GM12801 (cell line): ENCODE data around the gene PTPRB.

Experiments used
- CTCF ChIP-seq: IDR thresholded peaks from one replicate; pipeline ENCODE4 v1.5.1; 2011; ENCODE audit warnings: control low read depth; ENCODE audit not compliant: insufficient read length; ENCODE audit errors: extremely low read depth

The PTPRB gene

DNA sequence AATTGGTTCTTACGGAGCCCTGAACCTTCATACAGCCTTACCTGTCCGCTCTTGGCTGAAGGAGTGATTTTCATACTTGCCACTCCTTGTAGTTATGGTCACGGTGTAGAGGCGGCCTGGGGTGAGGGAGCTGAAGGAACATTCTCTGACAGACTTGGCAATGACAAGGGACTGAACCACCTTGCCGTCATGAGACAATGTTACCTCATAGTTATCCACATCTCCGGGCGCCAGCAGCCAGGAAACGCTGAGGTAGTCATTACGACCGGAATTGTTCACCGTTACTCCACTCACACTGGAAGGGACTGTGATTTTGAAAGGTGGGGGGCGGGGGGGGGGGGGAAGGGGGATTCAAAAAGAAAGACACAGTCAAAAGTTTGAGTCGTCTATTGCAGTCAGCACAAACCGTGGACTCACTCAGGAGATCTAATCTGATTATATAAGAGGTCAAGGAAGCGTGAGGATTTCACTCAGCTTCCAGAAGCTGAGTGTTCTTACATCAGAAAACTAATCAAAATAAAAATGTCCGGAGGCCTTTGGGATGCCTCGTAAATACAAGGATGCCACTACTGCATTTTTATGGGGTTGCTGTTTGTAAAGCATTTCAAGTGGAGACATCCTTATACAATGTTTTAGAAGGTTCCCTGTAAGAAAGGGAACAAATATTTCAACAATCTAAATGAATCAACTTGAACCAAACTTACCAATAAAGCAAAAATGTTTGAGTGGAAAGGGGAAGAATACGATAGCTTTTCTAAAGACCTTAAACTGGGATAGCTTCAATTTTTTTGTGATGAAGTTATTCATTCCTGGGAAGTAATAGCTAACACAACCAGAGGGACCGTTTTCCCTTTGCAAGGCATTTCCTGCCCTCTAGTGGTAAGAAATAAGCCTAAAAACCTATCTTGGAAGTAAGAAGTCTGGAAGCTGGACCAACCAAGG lies 60.6 kb downstream of the PTPRB start:
- TF ChIP-seq CTCF, result no peak

DNA sequence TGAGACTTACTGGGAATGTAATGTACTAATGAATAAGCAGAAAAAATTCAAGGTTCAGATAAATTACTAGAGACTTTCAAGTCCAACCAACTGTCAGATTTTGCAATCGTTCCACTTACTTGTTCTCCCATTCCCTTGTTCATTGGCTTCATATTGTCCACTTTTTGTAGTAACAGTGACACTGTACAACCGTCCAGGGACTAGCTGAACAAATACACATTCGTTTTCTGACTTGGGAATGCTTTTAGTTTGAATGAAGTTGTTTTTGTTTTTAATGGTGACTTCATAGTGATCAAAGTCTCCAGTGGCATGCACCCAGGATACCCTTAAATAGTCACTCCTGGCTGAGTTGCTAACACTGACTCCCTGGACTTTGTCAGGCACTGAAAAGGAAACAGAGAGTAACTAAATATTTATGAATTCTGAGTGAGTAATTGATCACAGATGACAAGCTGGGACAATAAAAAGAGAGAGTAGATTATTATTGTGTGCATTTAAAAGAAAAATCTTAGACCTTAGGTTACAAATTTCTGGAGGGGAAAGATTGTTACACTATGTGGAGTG lies 65.4 kb downstream of the PTPRB start:
- TF ChIP-seq CTCF, result no peak

GRCh38 chr12:70571029-70571428 lies 66.2 kb downstream of the PTPRB start:
- TF ChIP-seq CTCF, result no peak

GRCh38 chr12:70561550-70561949 lies 75.7 kb downstream of the PTPRB start:
- TF ChIP-seq CTCF, result no peak

DNA sequence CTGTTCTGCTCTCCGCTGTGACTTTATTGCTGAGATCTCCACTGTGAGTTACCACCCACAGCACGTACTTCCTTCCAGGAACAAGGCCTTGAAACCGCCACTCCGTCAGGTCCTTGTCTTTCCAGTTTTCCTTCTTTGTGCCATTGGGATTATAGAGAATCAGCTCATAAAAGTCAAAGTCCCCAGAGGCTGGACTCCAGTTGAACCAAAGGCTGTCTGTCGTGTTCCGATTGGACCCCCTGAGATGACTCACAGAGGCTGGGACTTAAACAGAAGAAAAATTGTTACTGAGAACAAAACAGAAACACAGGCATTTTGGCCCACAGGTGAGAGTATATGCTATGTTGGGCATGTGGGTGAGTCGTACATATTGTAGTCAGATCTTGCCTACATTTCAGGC lies 76.6 kb downstream of the PTPRB start:
- TF ChIP-seq CTCF, result no peak

DNA sequence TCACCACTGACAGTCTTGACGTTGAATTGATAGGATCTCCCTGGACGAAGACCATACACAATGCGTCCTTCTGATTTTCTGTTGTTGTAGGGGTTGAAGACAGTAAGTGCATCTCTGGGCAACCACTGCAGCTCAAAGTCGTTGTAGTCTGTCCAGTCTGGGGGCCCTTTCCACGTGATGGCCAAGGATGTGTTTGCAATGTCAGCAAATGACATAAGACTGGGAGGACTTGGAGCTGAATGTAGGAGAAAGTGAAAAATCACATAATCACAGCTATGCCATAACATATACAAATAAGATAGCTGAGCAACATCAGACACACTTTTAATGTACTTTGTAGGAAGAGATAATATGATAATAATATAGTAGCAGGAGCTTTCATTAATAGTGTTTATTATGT lies 77.8 kb downstream of the PTPRB start:
- no peak for TF ChIP-seq CTCF

GRCh38 chr12:70557583-70558191 lies 79.5 kb downstream of the PTPRB start:
- TF ChIP-seq CTCF, result no peak
